T-cell (primary cell): ENCODE measurements around the gene SATL1. TPM values are rescaled to one million over a fixed set of nuclear protein-coding genes. Genes with fewer than 3 reads are reported as not detected.

Experiments used
- ATAC-seq, 4 experiments: fragments of 200-7000 bp in 3 of 4; fragments of 150-1000 bp in 1 of 4; cut with Tn5 transposase; replicated peaks in 1 of 4; 1 replicate in 3 of 4; 2 replicates in 1 of 4; pipeline ENCODE4 v1.10.0; 2021; ENCODE audit warnings: moderate library complexity in 3 of 4, mild to moderate bottlenecking in 2 of 4, moderate number of reproducible peaks in 1 of 4
- CTCF ChIA-PET, 2 donors: fragments of 300-600 bp; sonication (Branson Sonifier 250); formaldehyde crosslinking; loops; one replicate each; lab custom pipeline; 2022; ENCODE audit warnings: antibody characterized with exemption in 2 of 2; lab: Charles Lee
- POLR2A ChIA-PET, 2 donors: fragments of 300-600 bp; sonication (Branson Sonifier 250); formaldehyde crosslinking; loops; one replicate each; lab custom pipeline; 2022; ENCODE audit warnings: antibody characterized with exemption in 2 of 2; lab: Charles Lee
- DNase-seq, 35 experiments: peaks; one replicate each; pipeline versions ENCODE4 v3.0.0 to v3.0.0-alpha.2; 2013 to 2023
- H3K27ac ChIP-seq: one replicate; pipeline ENCODE4 v1.5.1; 2013; ENCODE audit warnings: low read length
- H3K27me3 ChIP-seq, 2 experiments: replicated peaks in 1 of 2; 1 replicate in 1 of 2; 2 replicates in 1 of 2; pipeline versions ENCODE4 v1.6.1 to v1.7.0; 2013; ENCODE audit warnings: low read length in 1 of 2, mixed read lengths in 1 of 2; ENCODE audit not compliant: control insufficient read depth in 2 of 2, insufficient read depth in 2 of 2; ENCODE audit errors: extremely low read depth in 1 of 2
- H3K36me3 ChIP-seq, 2 donors: 1 replicate in 1 of 2; 2 replicates in 1 of 2; pipeline versions ENCODE4 v1.6.1 to v1.7.0; 2013; ENCODE audit warnings: low read length in 1 of 2; ENCODE audit not compliant: control insufficient read depth in 2 of 2, insufficient read depth in 1 of 2; ENCODE audit errors: extremely low read depth in 1 of 2
- H3K4me1 ChIP-seq, 2 experiments: 1 replicate in 1 of 2; 2 replicates in 1 of 2; pipeline versions ENCODE4 v1.6.1 to v1.7.0; 2013; ENCODE audit warnings: low read length in 2 of 2, mixed read lengths in 1 of 2; ENCODE audit not compliant: insufficient read depth in 2 of 2, control insufficient read depth in 1 of 2; ENCODE audit errors: extremely low read depth in 1 of 2
- H3K4me3 ChIP-seq, 2 donors: 1 replicate in 1 of 2; 2 replicates in 1 of 2; pipeline versions ENCODE4 v1.5.1 to v1.7.0; 2013; ENCODE audit warnings: mild to moderate bottlenecking in 2 of 2, low read length in 1 of 2, moderate library complexity in 1 of 2; ENCODE audit not compliant: control insufficient read depth in 1 of 2; ENCODE audit errors: extremely low read depth in 1 of 2
- H3K9me3 ChIP-seq: 2 replicates; pipeline ENCODE4 v1.7.0; 2013
- H3K27ac Mint-ChIP-seq, 2 donors: one replicate each; pipeline ENCODE4 v1.8.0; 2020 to 2021; ENCODE audit warnings: mild to moderate bottlenecking in 2 of 2, mixed read lengths in 2 of 2
- H3K27me3 Mint-ChIP-seq, 2 donors: one replicate each; pipeline ENCODE4 v1.8.0; 2021 to 2022; ENCODE audit warnings: mixed read lengths in 2 of 2
- H3K36me3 Mint-ChIP-seq: one replicate; pipeline ENCODE4 v1.8.0; 2021; ENCODE audit warnings: mixed read lengths
- H3K4me1 Mint-ChIP-seq, 3 donors: one replicate each; pipeline ENCODE4 v1.8.0; 2020 to 2022; ENCODE audit warnings: mixed read lengths in 3 of 3, mild to moderate bottlenecking in 1 of 3
- H3K4me3 Mint-ChIP-seq, 3 donors: one replicate each; pipeline ENCODE4 v1.8.0; 2020 to 2022; ENCODE audit warnings: mild to moderate bottlenecking in 3 of 3, mixed read lengths in 3 of 3, moderate library complexity in 3 of 3
- H3K9me3 Mint-ChIP-seq, 3 donors: one replicate each; pipeline ENCODE4 v1.8.0; 2020 to 2022; ENCODE audit warnings: mixed read lengths in 3 of 3
- WGBS: methylation state at CpG from one replicate; pipeline ENCODE4 v1.1.5; 2013; ENCODE audit warnings: missing lambda C conversion rate; ENCODE audit not compliant: insufficient coverage; 5-methylcytosine and 5-hydroxymethylcytosine counted together
- total RNA-seq, 35 experiments: library from RNA in 6 of 35; stranded (reverse) in 6 of 35; fragments of 120-200 nt in 1 of 35; gene quantifications; one replicate each; pipeline versions ENCODE4 v1.2.1 to v1.2.4 and lab custom pipeline; 2013 to 2026

SATL1 gene
- total RNA-seq, 5 donors from 2014 or later (not counting 1 experiment from before 2014, with no cell fraction given), result 0.10 TPM; not detected in 4

GRCh38 chrX:85221361-85221760 lies 22.2 kb downstream of the SATL1 start:
- H3K36me3 ChIP-seq, result no peaks in the 10 kb centered on the region
- no peaks in the 10 kb centered on the region for H3K9me3 ChIP-seq
- ATAC-seq (no peak), DNase-seq (no peak)
- CTCF ChIA-PET, result no interaction called here
- no peaks in the 10 kb centered on the region for H3K27me3 ChIP-seq
- Mint-ChIP-seq H3K27me3 (peaks cover 0 to 4% of the 10 kb centered on the region in 2 donors), H3K27ac (no peak overlapping the region), H3K4me1 (peaks cover 0 to 7% (median 3%) of the 10 kb centered on the region in 3 donors), H3K9me3 (no peaks in the 10 kb centered on the region), H3K36me3 (no peaks in the 10 kb centered on the region), H3K4me3 (no peak overlapping the region)
- POLR2A ChIA-PET, result no interaction called here
- WGBS, result no CpG with 5 or more reads among the region's 1 CpG
- no peak overlapping the region for H3K27ac ChIP-seq
- H3K4me3 ChIP-seq, result no peak overlapping the region
- no peaks in the 10 kb centered on the region for H3K4me1 ChIP-seq

- no peaks in the 10 kb centered on the region for H3K36me3 Mint-ChIP-seq
- DNase-seq, result no peak
These were observed 27.6 kb downstream of the SATL1 start for GRCh38 chrX:85215946-85216345.

GRCh38 chrX:85213792-85214530 lies 29.6 kb downstream of the SATL1 start:
- Mint-ChIP-seq H3K9me3 (no peaks in the 10 kb centered on the region), H3K27me3 (peaks cover 0 to 6% of the 10 kb centered on the region in 2 donors)
- DNase-seq, result no peak

More at GRCh38 chrX:85215946-85216345, 27.6 kb downstream of the SATL1 start:
- no peaks in the 10 kb centered on the region for H3K4me1 ChIP-seq
- ATAC-seq, result no peak
- ChIA-PET CTCF (no interaction called here), POLR2A (no interaction called here)
- peaks cover 0 to 2% (median 0%) of the 10 kb centered on the region in 3 donors for H3K4me1 Mint-ChIP-seq
- no peaks in the 10 kb centered on the region for H3K36me3 ChIP-seq
- no peak overlapping the region for H3K4me3 Mint-ChIP-seq
- H3K4me3 ChIP-seq, result no peak overlapping the region
- peaks cover 0 to 9% of the 10 kb centered on the region in 2 donors for H3K27me3 Mint-ChIP-seq
- H3K27ac ChIP-seq, result no peak overlapping the region
- H3K9me3 Mint-ChIP-seq, result no peaks in the 10 kb centered on the region
- no CpG with 5 or more reads among the region's 1 CpG for WGBS
- H3K27ac Mint-ChIP-seq, result no peak overlapping the region
- H3K9me3 ChIP-seq, result no peaks in the 10 kb centered on the region
- H3K27me3 ChIP-seq, result no peaks in the 10 kb centered on the region

GRCh38 chrX:85203461-85203970 lies 40.1 kb downstream of the SATL1 start:
- no peaks in the 10 kb centered on the region for H3K9me3 Mint-ChIP-seq
- Histone ChIP-seq H3K9me3 (no peaks in the 10 kb centered on the region), H3K4me1 (no peaks in the 10 kb centered on the region), H3K27ac (no peak overlapping the region), H3K4me3 (no peak overlapping the region), H3K36me3 (no peaks in the 10 kb centered on the region), H3K27me3 (no peaks in the 10 kb centered on the region)
- no peaks in the 10 kb centered on the region for H3K4me1 Mint-ChIP-seq
- peaks cover 0 to 7% of the 10 kb centered on the region in 2 donors for H3K27me3 Mint-ChIP-seq
- ATAC-seq, result no peak
- H3K27ac Mint-ChIP-seq, result no peak overlapping the region
- no peak overlapping the region for H3K4me3 Mint-ChIP-seq
- ChIA-PET POLR2A (no interaction called here), CTCF (no interaction called here)
- DNase-seq, result no peak
- WGBS, result 100% methylated on average over 1 of the region's 8 CpGs
- H3K36me3 Mint-ChIP-seq, result no peaks in the 10 kb centered on the region

More at GRCh38 chrX:85213792-85214530, 29.6 kb downstream of the SATL1 start:
- no peaks in the 10 kb centered on the region for H3K36me3 Mint-ChIP-seq
- WGBS, result no CpG with 5 or more reads among the region's 3 CpGs
- CTCF ChIA-PET, result no interaction called here
- no peak overlapping the region for H3K4me3 Mint-ChIP-seq
- Histone ChIP-seq H3K27ac (no peak overlapping the region), H3K4me1 (no peaks in the 10 kb centered on the region), H3K9me3 (no peaks in the 10 kb centered on the region), H3K27me3 (no peaks in the 10 kb centered on the region), H3K36me3 (no peaks in the 10 kb centered on the region), H3K4me3 (no peak overlapping the region)
- POLR2A ChIA-PET, result no interaction called here
- no peak for ATAC-seq
- H3K4me1 Mint-ChIP-seq, result no peaks in the 10 kb centered on the region
- H3K27ac Mint-ChIP-seq, result no peak overlapping the region

GRCh38 chrX:85196319-85196718 lies 47.3 kb downstream of the SATL1 start:
- peaks cover 0 to 9% (median 3%) of the 10 kb centered on the region in 3 donors for H3K9me3 Mint-ChIP-seq
- H3K4me1 Mint-ChIP-seq, result no peaks in the 10 kb centered on the region
- POLR2A ChIA-PET, result no interaction called here
- H3K27me3 ChIP-seq, result no peaks in the 10 kb centered on the region
- no peaks in the 10 kb centered on the region for H3K9me3 ChIP-seq
- H3K27me3 Mint-ChIP-seq, result peaks cover 0 to 9% of the 10 kb centered on the region in 2 donors
- WGBS, result no CpG with 5 or more reads among the region's 1 CpG
- H3K4me1 ChIP-seq, result no peaks in the 10 kb centered on the region
- DNase-seq, result no peak
- no peak overlapping the region for H3K4me3 ChIP-seq
- no peak for ATAC-seq
- no peak overlapping the region for H3K27ac ChIP-seq
- CTCF ChIA-PET, result no interaction called here
- H3K4me3 Mint-ChIP-seq, result no peak overlapping the region
- H3K36me3 Mint-ChIP-seq, result no peaks in the 10 kb centered on the region
- no peaks in the 10 kb centered on the region for H3K36me3 ChIP-seq
- H3K27ac Mint-ChIP-seq, result no peak overlapping the region

GRCh38 chrX:85159644-85160043 lies 83.9 kb downstream of the SATL1 start:
- Mint-ChIP-seq H3K4me1 (no peaks in the 10 kb centered on the region), H3K9me3 (no peaks in the 10 kb centered on the region), H3K36me3 (no peaks in the 10 kb centered on the region), H3K4me3 (no peak overlapping the region), H3K27me3 (no peaks in the 10 kb centered on the region), H3K27ac (no peak overlapping the region)
- Histone ChIP-seq H3K4me1 (no peaks in the 10 kb centered on the region), H3K9me3 (no peaks in the 10 kb centered on the region), H3K27me3 (no peaks in the 10 kb centered on the region), H3K36me3 (no peaks in the 10 kb centered on the region), H3K27ac (no peak overlapping the region), H3K4me3 (no peak overlapping the region)
- DNase-seq (no peak), ATAC-seq (no peak)
- CTCF ChIA-PET, result no interaction called here
- POLR2A ChIA-PET, result no interaction called here
- 83% methylated on average over 2 of the region's 5 CpGs for WGBS
